AG09319 (cell line): ENCODE data around the gene CELSR1.
"Not testable (repeated sequence)": the region's sequence is repeated elsewhere in the genome, so short reads cannot be mapped to it uniquely, and the experiment has no call there.

Experiments
- DNase-seq: peaks from one replicate; pipeline ENCODE4 v3.0.0-alpha.2; 2010; ENCODE audit warnings: low read depth; ENCODE audit errors: extremely low read depth
- TF ChIP-seq, protein P1 (sequence below): IDR thresholded peaks from 2 replicates; pipeline ENCODE4 v1.5.1; 2011; ENCODE audit warnings: low read depth, mild to moderate bottlenecking, inconsistent platforms, low read length, moderate library complexity

Gene CELSR1

DNA sequence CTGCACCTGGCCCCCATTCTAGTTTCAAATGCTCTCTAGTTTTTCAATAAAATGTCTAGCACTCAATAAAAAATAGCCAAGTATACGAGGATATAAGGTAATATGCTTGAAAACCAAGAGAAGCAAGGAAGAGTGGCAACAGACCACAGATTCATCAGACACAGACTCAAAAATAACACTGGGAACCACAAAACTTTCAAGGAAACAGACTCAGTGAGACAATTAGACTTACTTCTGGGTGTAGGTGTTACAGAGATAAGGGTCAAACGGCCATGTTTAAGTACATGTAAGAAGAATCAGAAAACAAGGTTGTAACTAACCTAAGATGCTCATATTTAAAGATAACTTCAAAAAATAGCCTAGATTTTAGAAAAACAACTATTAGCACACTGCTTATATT, 134.9 kb downstream of the CELSR1 start:
- DNase-seq: no peak
- TF ChIP-seq, protein P1, sequence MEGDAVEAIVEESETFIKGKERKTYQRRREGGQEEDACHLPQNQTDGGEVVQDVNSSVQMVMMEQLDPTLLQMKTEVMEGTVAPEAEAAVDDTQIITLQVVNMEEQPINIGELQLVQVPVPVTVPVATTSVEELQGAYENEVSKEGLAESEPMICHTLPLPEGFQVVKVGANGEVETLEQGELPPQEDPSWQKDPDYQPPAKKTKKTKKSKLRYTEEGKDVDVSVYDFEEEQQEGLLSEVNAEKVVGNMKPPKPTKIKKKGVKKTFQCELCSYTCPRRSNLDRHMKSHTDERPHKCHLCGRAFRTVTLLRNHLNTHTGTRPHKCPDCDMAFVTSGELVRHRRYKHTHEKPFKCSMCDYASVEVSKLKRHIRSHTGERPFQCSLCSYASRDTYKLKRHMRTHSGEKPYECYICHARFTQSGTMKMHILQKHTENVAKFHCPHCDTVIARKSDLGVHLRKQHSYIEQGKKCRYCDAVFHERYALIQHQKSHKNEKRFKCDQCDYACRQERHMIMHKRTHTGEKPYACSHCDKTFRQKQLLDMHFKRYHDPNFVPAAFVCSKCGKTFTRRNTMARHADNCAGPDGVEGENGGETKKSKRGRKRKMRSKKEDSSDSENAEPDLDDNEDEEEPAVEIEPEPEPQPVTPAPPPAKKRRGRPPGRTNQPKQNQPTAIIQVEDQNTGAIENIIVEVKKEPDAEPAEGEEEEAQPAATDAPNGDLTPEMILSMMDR: no peak

DNA sequence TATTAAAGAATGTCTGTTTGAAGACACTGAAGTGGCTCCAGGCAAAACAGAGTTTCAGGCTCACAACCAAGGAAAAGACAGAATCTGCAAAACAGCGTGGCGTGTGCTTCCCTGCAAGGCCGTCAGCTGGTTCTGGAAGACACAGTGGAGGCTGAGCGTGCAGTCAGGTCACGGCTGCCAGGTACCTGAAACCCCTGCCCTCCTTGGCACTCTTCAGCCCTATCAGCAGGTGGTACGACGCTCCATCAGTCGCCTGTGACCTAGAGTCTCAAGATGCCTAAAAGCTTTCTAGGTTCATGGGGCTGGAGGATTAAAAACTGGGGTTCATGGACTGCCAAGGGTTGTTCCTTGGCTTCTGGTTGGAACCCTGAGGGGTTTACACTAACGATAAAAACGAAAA, 136.1 kb downstream of the CELSR1 start:
- TF ChIP-seq, protein P1: no peak
- DNase-seq: no peak

DNA sequence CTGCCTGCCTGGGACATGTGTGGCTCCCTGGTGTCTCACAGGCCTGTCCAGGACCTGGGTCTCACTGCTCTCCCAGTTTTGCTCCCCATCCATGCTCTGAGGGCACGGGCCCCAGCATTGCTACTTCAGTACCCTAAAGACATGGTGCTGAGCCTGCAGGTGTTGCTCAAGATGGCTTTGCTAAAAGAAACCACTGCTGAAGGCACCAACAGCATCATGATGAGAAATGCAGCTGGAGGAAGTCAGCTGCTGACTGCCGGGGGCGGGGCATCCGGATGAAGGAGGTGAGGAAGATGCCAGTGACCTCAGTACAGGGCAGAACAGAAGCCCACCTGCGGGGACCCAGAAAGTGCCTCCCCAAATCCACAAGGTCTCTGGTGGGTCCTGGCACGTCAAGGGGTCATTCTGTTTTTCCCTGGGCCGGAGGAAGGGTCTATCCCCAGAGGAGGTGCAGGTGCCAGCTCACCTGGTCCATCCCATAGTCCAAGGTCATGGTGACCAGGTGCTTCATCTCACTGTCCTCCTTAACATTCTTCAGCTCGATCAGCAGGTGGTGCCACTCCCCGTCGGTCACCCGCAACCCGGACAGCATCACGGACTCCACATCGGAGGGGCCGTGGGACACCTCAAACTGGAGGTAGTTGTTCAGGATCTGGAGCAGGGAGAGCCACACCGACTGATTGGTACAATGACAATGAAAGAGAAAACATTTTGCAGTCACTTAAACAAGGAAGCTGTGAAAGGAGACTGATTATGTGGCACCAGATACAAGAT, 138.0 kb downstream of the CELSR1 start:
- no peak for DNase-seq
- TF ChIP-seq, protein P1: no peak

DNA sequence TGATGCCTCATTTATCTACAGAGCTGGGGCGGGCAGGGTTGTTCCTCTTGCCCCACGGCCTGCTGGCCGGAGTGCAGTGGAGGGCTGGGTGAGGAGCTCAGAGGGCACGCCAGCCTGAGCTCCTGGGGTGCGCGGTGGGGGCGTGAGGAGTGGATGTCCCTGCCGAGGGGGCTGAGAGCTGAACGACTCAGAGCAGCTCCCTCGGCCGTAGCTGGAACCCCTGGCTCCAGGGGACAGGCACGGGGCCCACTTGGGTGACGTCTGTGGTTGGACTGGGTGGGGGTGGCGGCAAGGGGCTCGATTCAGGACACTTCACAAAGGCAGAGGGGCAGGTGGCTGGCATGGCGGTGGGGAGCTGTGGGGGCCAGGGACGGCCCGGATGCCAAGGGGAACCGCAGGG, 139.5 kb downstream of the CELSR1 start:
- TF ChIP-seq, protein P1: no peak
- no peak for DNase-seq

DNA sequence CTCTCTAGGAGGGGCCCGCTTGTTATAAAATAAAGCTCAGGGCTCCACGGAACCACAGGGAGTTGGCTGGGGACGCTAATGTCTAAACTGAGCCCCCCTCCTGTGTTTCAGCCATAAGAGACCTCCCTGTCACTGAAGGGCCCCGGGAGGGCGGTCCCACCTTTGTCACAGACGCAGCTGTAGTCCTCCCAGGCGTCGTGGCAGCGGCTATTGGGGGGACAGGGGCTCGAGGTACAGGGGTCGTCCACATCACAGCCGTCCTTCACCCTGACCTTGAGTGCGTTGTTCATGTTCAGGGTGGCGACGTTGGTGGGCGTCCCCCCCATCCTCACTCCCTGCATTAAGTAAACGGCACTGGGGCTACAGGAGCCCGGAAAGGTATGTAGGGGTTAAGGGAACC, 139.9 kb downstream of the CELSR1 start:
- TF ChIP-seq, protein P1: no peak
- no peak for DNase-seq

DNA sequence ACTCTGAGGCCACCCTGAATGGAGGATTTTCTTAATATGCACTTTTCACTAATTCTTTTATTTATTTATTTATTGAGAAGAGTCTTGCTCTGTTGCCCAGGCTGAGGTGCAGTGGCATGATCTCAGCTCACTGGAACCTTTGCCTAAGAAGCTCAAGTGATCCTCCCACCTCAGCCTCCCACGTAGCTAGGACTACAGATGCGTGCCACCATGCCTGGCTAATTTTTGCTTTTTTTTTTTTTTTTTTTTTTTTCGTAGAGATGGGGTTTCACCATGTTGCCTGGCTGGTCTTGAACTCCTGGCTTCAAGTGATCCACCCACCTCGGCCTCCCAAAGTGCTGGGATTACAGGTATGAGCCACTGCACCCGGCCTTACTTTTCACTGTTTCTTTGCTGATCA, 140.4 kb downstream of the CELSR1 start:
- DNase-seq: not testable (repeated sequence)

DNA sequence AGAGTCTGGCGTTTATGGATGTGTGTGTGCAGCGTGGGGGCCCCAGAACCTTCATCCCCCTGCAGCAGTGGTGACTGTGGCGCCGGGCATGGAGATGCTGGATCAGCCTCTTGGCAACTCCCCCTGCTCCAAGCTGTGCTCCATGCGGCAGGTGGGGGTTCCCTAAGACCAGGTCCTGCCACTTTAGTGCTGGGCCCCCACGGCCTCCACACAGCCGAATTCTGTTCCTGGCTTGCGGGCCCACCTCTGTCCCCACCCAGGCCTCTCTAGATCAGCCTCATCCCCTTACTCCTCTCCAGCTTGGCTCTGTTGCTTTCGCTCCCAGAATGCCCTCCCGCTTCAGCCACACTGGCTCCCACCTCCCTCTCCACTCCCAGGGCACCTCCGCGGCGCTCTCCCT, 142.3 kb downstream of the CELSR1 start:
- no peak for DNase-seq
- TF ChIP-seq, protein P1: no peak

DNA sequence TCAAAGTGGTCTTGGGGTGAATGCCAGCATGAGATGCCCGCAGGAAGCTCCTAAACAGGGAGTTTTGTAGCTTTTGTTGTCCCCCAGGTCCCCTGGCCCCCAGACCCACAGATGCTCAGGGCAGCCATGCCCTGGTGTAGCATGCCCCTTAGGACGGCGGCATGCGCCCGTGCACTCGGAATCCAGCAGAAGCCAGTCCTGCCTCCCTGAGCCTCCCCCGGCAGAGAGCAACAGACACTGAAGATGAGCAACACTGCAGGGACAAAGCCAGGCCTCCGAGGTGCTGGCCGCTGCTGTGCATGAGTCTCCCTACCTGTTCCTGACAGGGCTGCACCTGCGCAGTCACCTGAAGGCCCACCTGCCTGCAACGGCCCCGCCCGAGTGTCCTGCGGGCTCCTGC, 142.8 kb downstream of the CELSR1 start:
- TF ChIP-seq, protein P1: no peak
- no peak for DNase-seq
